Mammary epithelial cell (primary cell): Measurements from ENCODE around the gene LGR4.

ENCODE experiments used
- CTCF ChIP-seq, 2 donors: IDR thresholded peaks in 1 of 2; conservative IDR thresholded peaks in 1 of 2; 2 replicates each; pipeline ENCODE4 v1.5.1; 2011 to 2012; ENCODE audit warnings: inconsistent platforms in 2 of 2, low read length in 2 of 2, mild to moderate bottlenecking in 2 of 2, control low read depth in 1 of 2, low read depth in 1 of 2; ENCODE audit not compliant: insufficient read depth in 1 of 2; ENCODE audit errors: extremely low read depth in 1 of 2
- EZH2 ChIP-seq: IDR thresholded peaks from 2 replicates; pipeline ENCODE4 v1.6.1; 2012; ENCODE audit warnings: low read length, inconsistent platforms, borderline replicate concordance

GRCh38 chr11:27357250-27357649, 115.3 kb downstream of the LGR4 start:
- no peak for TF ChIP-seq CTCF (conservative IDR thresholded peaks at IDR 0.05 in 1 of 2, IDR thresholded peaks at IDR 0.05 in 1 of 2; ENCODE audit: extremely low read depth in 1 of 2, insufficient read depth in 1 of 2, low read depth in 1 of 2, low read length in 2 of 2)
- TF ChIP-seq EZH2: no peak
